GM23338 (cell line): Measurements from ENCODE around the gene ARHGDIA. TPM values are rescaled to one million over a fixed set of nuclear protein-coding genes. Genes with fewer than 3 reads are reported as not detected.
A peak's percentile ranks its signal among the peaks of the same experiment; 100 is the strongest.

Experiments
- ATAC-seq: fragments of 200-7000 bp; cut with Tn5 transposase; 3 replicates; pipeline ENCODE4 v1.9.1; 2020
- DNase-seq: peaks from one replicate; pipeline ENCODE4 v3.0.0-alpha.2; 2015; ENCODE audit warnings: low spot score
- H2AFZ ChIP-seq: fragments of 200-600 bp; sonication (generic); 2 replicates; pipeline ENCODE4 v1.8.0; 2016; ENCODE audit warnings: antibody characterized with exemption, mild to moderate bottlenecking, moderate library complexity
- H3F3A ChIP-seq: fragments of 200-600 bp; sonication (generic); replicated peaks from 2 replicates; pipeline ENCODE4 v1.8.0; 2017; ENCODE audit warnings: antibody characterized with exemption, mixed run types, low read depth
- H3K27ac ChIP-seq: fragments of 200-600 bp; sonication (generic); 2 replicates; pipeline ENCODE4 v1.6.1; 2016; ENCODE audit warnings: low read depth
- H3K27me3 ChIP-seq: fragments of 200-600 bp; sonication (generic); 2 replicates; pipeline ENCODE4 v1.8.0; 2016; ENCODE audit warnings: mild to moderate bottlenecking, mixed run types, moderate library complexity; ENCODE audit not compliant: insufficient read depth
- H3K36me3 ChIP-seq: fragments of 200-600 bp; sonication (generic); 2 replicates; pipeline ENCODE4 v1.8.0; 2016; ENCODE audit warnings: mild to moderate bottlenecking; ENCODE audit not compliant: insufficient read depth
- H3K4me1 ChIP-seq: fragments of 200-600 bp; sonication (generic); 2 replicates; pipeline ENCODE4 v1.8.0; 2016; ENCODE audit warnings: mild to moderate bottlenecking, moderate library complexity; ENCODE audit not compliant: insufficient read depth
- H3K4me2 ChIP-seq: fragments of 200-600 bp; sonication (generic); 2 replicates; pipeline ENCODE4 v1.7.1; 2017; ENCODE audit warnings: mixed run types
- H3K4me3 ChIP-seq: fragments of 200-600 bp; sonication (generic); 2 replicates; pipeline ENCODE4 v1.6.1; 2016; ENCODE audit warnings: mixed run types
- H3K79me2 ChIP-seq: fragments of 200-600 bp; sonication (generic); replicated peaks from 2 replicates; pipeline ENCODE4 v1.8.0; 2017; ENCODE audit warnings: mild to moderate bottlenecking; ENCODE audit not compliant: insufficient read depth
- H3K9me2 ChIP-seq: fragments of 200-600 bp; sonication (generic); 2 replicates; pipeline ENCODE4 v1.8.0; 2017; ENCODE audit not compliant: insufficient read depth
- H4K20me1 ChIP-seq: fragments of 200-600 bp; sonication (generic); replicated peaks from 2 replicates; pipeline ENCODE4 v1.8.0; 2017; ENCODE audit warnings: mild to moderate bottlenecking; ENCODE audit not compliant: insufficient read depth
- H3K27ac Mint-ChIP-seq: 2 replicates; pipeline ENCODE4 v1.8.0; 2020; ENCODE audit warnings: inconsistent platforms, mild to moderate bottlenecking, moderate library complexity, mixed read lengths
- H3K27me3 Mint-ChIP-seq: 3 replicates; pipeline ENCODE4 v1.8.0; 2022; ENCODE audit warnings: low read depth, mild to moderate bottlenecking, moderate library complexity, mixed read lengths, inconsistent platforms; ENCODE audit not compliant: insufficient read depth, poor library complexity
- H3K36me3 Mint-ChIP-seq: 3 replicates; pipeline ENCODE4 v1.8.0; 2021; ENCODE audit warnings: low read depth, mild to moderate bottlenecking, inconsistent platforms, moderate library complexity, mixed read lengths
- H3K4me1 Mint-ChIP-seq: 3 replicates; pipeline ENCODE4 v1.8.0; 2020; ENCODE audit warnings: mild to moderate bottlenecking, inconsistent platforms, mixed read lengths
- H3K4me3 Mint-ChIP-seq: 3 replicates; pipeline ENCODE4 v1.8.0; 2021; ENCODE audit warnings: moderate library complexity, mild to moderate bottlenecking, inconsistent platforms, mixed read lengths
- H3K9me3 Mint-ChIP-seq: 3 replicates; pipeline ENCODE4 v1.8.0; 2020; ENCODE audit warnings: moderate library complexity, mild to moderate bottlenecking, inconsistent platforms, mixed read lengths
- CREB1 ChIP-seq: fragments of 250-450 bp; sonication (Bioruptor Pico); IDR thresholded peaks from 2 replicates; pipeline ENCODE4 v1.5.0; 2020; ENCODE audit warnings: low read depth, mild to moderate bottlenecking, moderate library complexity
- EZH2 ChIP-seq: fragments of 200-600 bp; sonication (generic); IDR thresholded peaks from one replicate; pipeline ENCODE4 v1.8.0; 2017; ENCODE audit warnings: antibody characterized with exemption, mild to moderate bottlenecking, low read depth; ENCODE audit not compliant: unreplicated experiment
- EZH2phosphoT487 ChIP-seq: fragments of 200-600 bp; sonication (generic); IDR thresholded peaks from one replicate; pipeline ENCODE4 v1.8.1; 2018; ENCODE audit warnings: antibody characterized with exemption; ENCODE audit not compliant: unreplicated experiment
- JUNB ChIP-seq: IDR thresholded peaks from one replicate; pipeline ENCODE4 v1.6.1; 2016; ENCODE audit warnings: antibody characterized with exemption; ENCODE audit not compliant: unreplicated experiment
- NANOG ChIP-seq: IDR thresholded peaks from 2 replicates; pipeline ENCODE4 v1.6.1; 2016; ENCODE audit warnings: antibody characterized with exemption, borderline replicate concordance
- ZNF114 ChIP-seq: fragments of 250-450 bp; sonication (Bioruptor Pico); IDR thresholded peaks from 2 replicates; pipeline ENCODE4 v1.5.0; 2020; ENCODE audit warnings: mild to moderate bottlenecking, moderate library complexity
- long read RNA-seq: library from polyadenylated mRNA; unstranded; transcript quantifications from one replicate; pipeline ENCODE4 v2.0.0, GENCODE V29; 2020; ENCODE audit not compliant: unreplicated experiment
- polyA plus RNA-seq: library from polyadenylated mRNA; unstranded; fragments of >200 nt; fragmentation: Nextera tagmentation; extraction: Ambion mirVana; gene quantifications from 2 replicates; pipeline ENCODE4 v1.2.1, GENCODE V29; 2016
- total RNA-seq: library from RNA; depleted of rRNA; stranded (reverse); fragments of >200 nt; shearing (Covaris generic); gene quantifications from 2 replicates; pipeline ENCODE4 v1.2.3, GENCODE V29; 2014; rRNA removed
- TF ChIP-seq, protein P1 (sequence below): IDR thresholded peaks from 2 replicates; pipeline ENCODE4 v1.6.1; 2016; ENCODE audit warnings: antibody characterized with exemption
- TF ChIP-seq, protein P2 (sequence below): IDR thresholded peaks from one replicate; pipeline ENCODE4 v1.6.1; 2018; ENCODE audit warnings: antibody characterized with exemption; ENCODE audit not compliant: unreplicated experiment

Gene ARHGDIA
- total RNA-seq, result 80.1 and 125 TPM in 2 replicates
- polyA plus RNA-seq, result 140 and 152 TPM in 2 replicates
- long read RNA-seq, transcript ARHGDIA-201 (6 exons, 1,906 nt), result major isoform, 8 of 14 reads
- long read RNA-seq, partial matches to known transcripts, result 1 of 14 reads
- long read RNA-seq, other reads (novel, unspliced or antisense), result 4 of 14 reads

DNA sequence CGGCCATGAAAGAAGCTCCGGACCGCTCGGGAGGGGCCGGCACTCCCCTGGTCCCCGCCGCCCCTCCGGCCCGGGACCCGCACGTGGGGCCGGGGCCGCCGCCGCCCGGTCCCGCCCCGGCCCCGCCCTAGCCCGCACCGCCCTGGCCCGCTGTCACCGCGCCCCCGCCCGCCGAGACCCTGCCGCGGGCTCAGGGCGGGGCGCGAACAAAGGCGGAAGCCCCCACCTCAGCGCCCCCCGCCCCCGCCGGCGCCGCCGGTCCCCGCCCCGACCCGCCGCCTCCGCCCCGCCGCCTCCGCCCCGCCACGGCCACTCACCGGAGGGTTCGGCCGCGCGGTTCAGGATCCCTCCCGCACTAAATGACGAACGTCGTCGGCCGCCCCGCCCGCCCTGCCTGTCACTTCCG, at the start of gene ARHGDIA:
ARHGDIA (minus strand) TSS at position 357 of the 406 bp plus-strand sequence. CDS start 1,407 bp downstream, outside the sequence.
- Mint-ChIP-seq H3K27ac (peak within 1 kb of the TSS; percentile 91; the same call in 1 of the 2 replicates), H3K9me3 (no peaks in the 10 kb centered on the region; the same call in 2 of the 3 replicates), H3K27me3 (peaks cover 46% of the 10 kb centered on the region), H3K36me3 (peaks cover 8% of the 10 kb centered on the region; the same call in 2 of the 3 replicates), H3K4me3 (peak within 1 kb of the TSS; percentile 84), H3K4me1 (peaks cover 22% of the 10 kb centered on the region)
- H4K20me1 ChIP-seq, result peaks cover 4% of the 10 kb centered on the region; the same call in 1 of the 2 replicates
- TF ChIP-seq CREB1 (CRISPR knock-in tag) (peak; percentile 70), NANOG (no peak), EZH2 (no peak), ZNF114 (CRISPR knock-in tag) (no peak), EZH2phosphoT487 (no peak), JUNB (no peak)
- TF ChIP-seq, protein P1, sequence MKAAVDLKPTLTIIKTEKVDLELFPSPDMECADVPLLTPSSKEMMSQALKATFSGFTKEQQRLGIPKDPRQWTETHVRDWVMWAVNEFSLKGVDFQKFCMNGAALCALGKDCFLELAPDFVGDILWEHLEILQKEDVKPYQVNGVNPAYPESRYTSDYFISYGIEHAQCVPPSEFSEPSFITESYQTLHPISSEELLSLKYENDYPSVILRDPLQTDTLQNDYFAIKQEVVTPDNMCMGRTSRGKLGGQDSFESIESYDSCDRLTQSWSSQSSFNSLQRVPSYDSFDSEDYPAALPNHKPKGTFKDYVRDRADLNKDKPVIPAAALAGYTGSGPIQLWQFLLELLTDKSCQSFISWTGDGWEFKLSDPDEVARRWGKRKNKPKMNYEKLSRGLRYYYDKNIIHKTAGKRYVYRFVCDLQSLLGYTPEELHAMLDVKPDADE, result no peak
- no peak for DNase-seq
- H3K4me2 ChIP-seq, result peak within 1 kb of the TSS; percentile 94
- peak within 1 kb of the TSS; percentile 87 for H2AFZ ChIP-seq
- H3K27me3 ChIP-seq, result no peaks in the 10 kb centered on the region
- no peaks in the 10 kb centered on the region for H3K9me2 ChIP-seq
- ATAC-seq, result peak; percentile 3; the same call in 2 of the 3 replicates
- no peaks in the 10 kb centered on the region for H3K36me3 ChIP-seq
- peaks cover 12% of the 10 kb centered on the region for H3K4me1 ChIP-seq
- peak within 1 kb of the TSS; percentile 96 for H3K4me3 ChIP-seq
- peaks cover 38% of the 10 kb centered on the region for H3F3A ChIP-seq
- 0 out of 2 replicates have a peak, but pooled peaks cover 4% of the 10 kb centered on the region for H3K79me2 ChIP-seq
- H3K27ac ChIP-seq, result peak within 1 kb of the TSS; percentile 79

DNA sequence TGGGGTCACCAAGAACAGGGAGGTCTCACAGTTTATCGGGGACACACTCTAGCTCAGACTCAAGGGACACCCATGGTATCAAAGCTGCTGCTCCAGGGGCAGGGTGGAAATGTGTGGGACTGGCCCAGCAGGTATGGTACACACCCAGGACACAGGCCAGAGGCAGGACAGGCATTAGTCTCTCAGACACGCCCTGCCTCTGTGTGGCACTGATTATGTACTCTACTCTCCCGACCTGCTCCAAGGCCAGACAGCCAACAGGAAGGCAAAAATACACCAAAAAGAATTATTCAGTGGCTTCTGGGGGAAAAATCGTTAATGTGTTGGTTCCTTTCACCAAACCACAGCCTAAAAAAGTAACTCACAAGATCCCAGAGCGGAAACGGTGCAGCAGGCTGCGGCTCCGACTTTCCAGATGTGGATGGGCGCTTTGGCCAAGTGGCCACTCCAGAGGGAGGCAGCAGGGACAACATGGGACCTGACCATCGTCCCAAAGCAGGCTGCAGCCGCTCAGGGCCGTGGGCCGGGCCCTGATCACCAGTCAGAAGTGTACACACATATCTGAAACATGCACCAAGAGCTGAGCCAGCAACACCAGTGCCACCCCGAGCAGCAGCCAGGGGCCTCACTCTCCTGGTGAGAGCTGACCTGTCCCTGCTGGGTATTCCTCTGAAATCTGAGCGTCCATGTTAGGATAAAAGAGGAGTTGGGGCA, 47.9 kb upstream of the ARHGDIA start:
- H4K20me1 ChIP-seq, result peaks cover 15% of the 10 kb centered on the region; the same call in 1 of the 2 replicates
- TF ChIP-seq, protein P2, sequence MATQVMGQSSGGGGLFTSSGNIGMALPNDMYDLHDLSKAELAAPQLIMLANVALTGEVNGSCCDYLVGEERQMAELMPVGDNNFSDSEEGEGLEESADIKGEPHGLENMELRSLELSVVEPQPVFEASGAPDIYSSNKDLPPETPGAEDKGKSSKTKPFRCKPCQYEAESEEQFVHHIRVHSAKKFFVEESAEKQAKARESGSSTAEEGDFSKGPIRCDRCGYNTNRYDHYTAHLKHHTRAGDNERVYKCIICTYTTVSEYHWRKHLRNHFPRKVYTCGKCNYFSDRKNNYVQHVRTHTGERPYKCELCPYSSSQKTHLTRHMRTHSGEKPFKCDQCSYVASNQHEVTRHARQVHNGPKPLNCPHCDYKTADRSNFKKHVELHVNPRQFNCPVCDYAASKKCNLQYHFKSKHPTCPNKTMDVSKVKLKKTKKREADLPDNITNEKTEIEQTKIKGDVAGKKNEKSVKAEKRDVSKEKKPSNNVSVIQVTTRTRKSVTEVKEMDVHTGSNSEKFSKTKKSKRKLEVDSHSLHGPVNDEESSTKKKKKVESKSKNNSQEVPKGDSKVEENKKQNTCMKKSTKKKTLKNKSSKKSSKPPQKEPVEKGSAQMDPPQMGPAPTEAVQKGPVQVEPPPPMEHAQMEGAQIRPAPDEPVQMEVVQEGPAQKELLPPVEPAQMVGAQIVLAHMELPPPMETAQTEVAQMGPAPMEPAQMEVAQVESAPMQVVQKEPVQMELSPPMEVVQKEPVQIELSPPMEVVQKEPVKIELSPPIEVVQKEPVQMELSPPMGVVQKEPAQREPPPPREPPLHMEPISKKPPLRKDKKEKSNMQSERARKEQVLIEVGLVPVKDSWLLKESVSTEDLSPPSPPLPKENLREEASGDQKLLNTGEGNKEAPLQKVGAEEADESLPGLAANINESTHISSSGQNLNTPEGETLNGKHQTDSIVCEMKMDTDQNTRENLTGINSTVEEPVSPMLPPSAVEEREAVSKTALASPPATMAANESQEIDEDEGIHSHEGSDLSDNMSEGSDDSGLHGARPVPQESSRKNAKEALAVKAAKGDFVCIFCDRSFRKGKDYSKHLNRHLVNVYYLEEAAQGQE, result no peak
- no peak for TF ChIP-seq EZH2phosphoT487

More for the DNA sequence above, 47.9 kb upstream of the ARHGDIA start:
- no peaks in the 10 kb centered on the region; the same call in 2 of the 3 replicates for H3K9me3 Mint-ChIP-seq
- Histone ChIP-seq H2AFZ (no peak overlapping the region), H3K79me2 (peaks cover 59% of the 10 kb centered on the region), H3K4me3 (no peak overlapping the region), H3K27ac (0 out of 2 replicates have a peak overlapping the region, but pooled peaks have one; percentile 26), H3K9me2 (no peaks in the 10 kb centered on the region), H3K4me2 (no peak overlapping the region), H3K36me3 (no peaks in the 10 kb centered on the region; the same call in 1 of the 2 replicates), H3K27me3 (no peaks in the 10 kb centered on the region), H3F3A (peaks cover 34% of the 10 kb centered on the region), H3K4me1 (peaks cover 15% of the 10 kb centered on the region)
- H3K4me3 Mint-ChIP-seq, result peak overlapping the region; percentile 75
- no peak for DNase-seq
- H3K27ac Mint-ChIP-seq, result peak overlapping the region; percentile 40
- peaks cover 56% of the 10 kb centered on the region for H3K36me3 Mint-ChIP-seq
- peaks cover 34% of the 10 kb centered on the region for H3K4me1 Mint-ChIP-seq
- peaks cover 38% of the 10 kb centered on the region for H3K27me3 Mint-ChIP-seq
- ATAC-seq, result no peak
